Measurements from ENCODE around the gene FCGBP. TPM values are rescaled to one million over a fixed set of nuclear protein-coding genes. Genes with fewer than 3 reads are reported as not detected.
A peak's percentile ranks its signal among the peaks of the same experiment; 100 is the strongest.
"Not testable (repeated sequence)": the region's sequence is repeated elsewhere in the genome, so short reads cannot be mapped to it uniquely, and the experiment has no call there.

Gene FCGBP
- polyA plus RNA-seq, 2 of the 4 experiments (the other 2 are of a cell fraction): 0.74 to 1.4 TPM

DNA sequence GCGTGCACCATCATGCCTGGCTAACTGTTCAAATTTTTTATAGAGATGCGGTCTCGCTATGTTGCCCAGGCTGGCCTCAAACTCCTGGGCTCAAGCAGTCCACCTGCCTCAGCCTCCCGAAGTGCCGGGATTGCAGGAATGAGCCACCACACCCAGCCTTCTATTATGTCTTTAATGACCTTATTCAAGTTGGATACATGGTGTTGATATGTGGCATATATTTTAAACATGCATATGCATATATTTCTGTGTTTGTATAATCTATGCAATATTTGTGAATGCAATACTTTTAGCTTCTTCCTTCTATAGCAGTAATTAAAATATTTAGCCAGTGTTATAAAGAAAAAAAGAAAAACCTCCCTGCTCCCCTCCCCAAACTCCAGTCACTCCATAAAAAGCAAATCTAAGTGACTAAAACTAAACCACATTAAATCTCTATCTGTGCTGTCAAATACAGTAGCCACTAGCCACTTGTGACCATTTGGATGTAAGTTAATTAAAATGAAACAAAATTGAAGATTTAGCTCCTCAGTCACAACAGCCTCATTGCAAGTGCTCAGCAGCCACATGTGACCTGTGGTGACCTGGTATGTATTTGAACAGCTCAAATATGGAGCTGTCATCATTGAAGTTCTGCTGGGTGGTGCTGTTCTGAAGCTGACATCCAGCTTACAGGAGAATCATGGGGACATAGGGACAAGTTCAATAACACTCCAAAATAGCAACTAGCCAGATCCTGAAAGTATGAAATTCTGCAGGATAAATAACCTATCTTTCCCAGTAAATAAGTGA is 27.4 kb downstream of the FCGBP start:
- ATAC-seq: no peak
- 86% methylated on average over 5 of the region's 5 CpGs for WGBS (ENCODE audit: missing lambda C conversion rate)
- FAIRE-seq: peak; percentile 96
- CTCF ChIA-PET: interaction anchor here (0.7 to 2.3 kb wide), 8 partner anchors 15 to 114 kb away, joined by 3 to 26 read pairs (median 3); partner anchors contain the start of gene PSMC4
- Histone ChIP-seq H3K4me3 (no peak overlapping the region), H3K4me2 (peak overlapping the region; percentile 18; the same call in 2 of the 3 replicates), H3K27ac (peak overlapping the region; percentile 75 to 86; a peak in 5 of 6 replicates), H3K4me1 (peaks cover 28% of the 10 kb centered on the region), H3K9me3 (peaks cover 3% of the 10 kb centered on the region; the same call in 1 of the 3 replicates)
- POLR2A ChIA-PET: interaction anchor here (0.6 to 1.5 kb wide), 2 partner anchors 63 to 73 kb away, joined by 5 to 12 read pairs; partner anchors contain the start of genes DYRK1B and PSMC4
- peak in 1 of 2 experiments; percentile 54 for DNase-seq (ENCODE audit: low read depth in 1 of 2, low spot score in 1 of 2)
- TF ChIP-seq POLR2AphosphoS2 (conservative IDR thresholded peaks at IDR 0.05; ENCODE audit: low read length): no peak
- peak; percentile 68 for TF ChIP-seq MAX (IDR thresholded peaks at IDR 0.05)

DNA sequence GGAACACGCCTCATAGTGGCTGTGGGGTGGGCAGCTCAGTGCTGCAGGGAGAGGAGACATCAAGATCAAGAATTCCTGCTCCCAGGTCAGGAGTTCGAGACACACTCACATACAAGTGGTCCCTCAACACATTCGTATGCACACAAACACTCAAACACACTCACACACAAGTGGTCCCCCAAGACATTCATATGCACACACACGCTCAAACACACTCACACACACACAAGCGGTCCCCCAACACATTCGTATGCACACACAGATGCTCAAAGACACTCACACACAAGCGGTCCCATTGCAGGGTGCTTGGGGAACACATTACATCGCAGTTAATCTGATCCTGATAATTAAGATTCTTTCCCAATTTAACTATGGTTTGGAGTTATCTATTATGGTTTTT is 28.2 kb downstream of the FCGBP start:
- Histone ChIP-seq H3K27ac (peak overlapping the region in 1 of 2 experiments; percentile 27; a peak in 1 of 6 replicates), H3K4me1 (peaks cover 28% of the 10 kb centered on the region), H3K4me3 (no peak overlapping the region), H3K9me3 (peaks cover 3% of the 10 kb centered on the region; the same call in 1 of the 3 replicates), H3K4me2 (no peak overlapping the region)
- no peak for FAIRE-seq
- CTCF ChIA-PET: interaction anchor here (0.7 to 2.3 kb wide), 3 partner anchors 55 to 66 kb away, joined by 3 to 26 read pairs (median 4); partner anchors contain the start of gene PSMC4
- ATAC-seq: no peak
- DNase-seq (ENCODE audit: low read depth in 1 of 2, low spot score in 1 of 2): no peak
- WGBS (ENCODE audit: missing lambda C conversion rate): 95% methylated on average over 8 of the region's 8 CpGs
- POLR2A ChIA-PET: interaction anchor here (1.5 kb wide), 1 partner anchor 64 kb away, joined by 12 read pairs; the partner anchor contains the start of gene PSMC4
- TF ChIP-seq FOSB (CRISPR knock-in tag; IDR thresholded peaks at IDR 0.05) (no peak), NPAS2 (CRISPR knock-in tag; IDR thresholded peaks at IDR 0.05; ENCODE audit: borderline replicate concordance) (no peak), RARB (CRISPR knock-in tag; IDR thresholded peaks at IDR 0.05) (no peak), RAD21 (conservative IDR thresholded peaks at IDR 0.05 in 1 of 2, IDR thresholded peaks at IDR 0.05 in 1 of 2) (no peak), EHMT2 (IDR thresholded peaks at IDR 0.05; ENCODE audit: low read depth) (no peak), SREBF2 (IDR thresholded peaks at IDR 0.05) (no peak), MYC (IDR thresholded peaks at IDR 0.05; ENCODE audit: borderline replicate concordance, low read length) (no peak), RCOR1 (IDR thresholded peaks at IDR 0.05; ENCODE audit: low read depth, low read length) (no peak), USF2 (IDR thresholded peaks at IDR 0.05) (no peak)

- peaks cover 15% of the 10 kb centered on the region for H3K4me1 ChIP-seq
- peak in 1 of 2 experiments; percentile 45; a peak in 3 of 6 replicates for ATAC-seq
- DNase-seq (ENCODE audit: low read depth in 1 of 2, low spot score in 1 of 2); H3K9me3 ChIP-seq; CTCF ChIA-PET; POLR2A ChIA-PET; H3K4me3 ChIP-seq; H3K27ac ChIP-seq: not testable (repeated sequence)
- 10% methylated on average over 4 of the region's 8 CpGs for WGBS (ENCODE audit: missing lambda C conversion rate)
- H3K4me2 ChIP-seq: peak overlapping the region; percentile 63; the same call in 2 of the 3 replicates
- FAIRE-seq: peak; percentile 91
Observed at GRCh38 chr19:39903486-39904091, 30.8 kb downstream of the FCGBP start.

GRCh38 chr19:39902326-39902725 is 32.1 kb downstream of the FCGBP start:
- WGBS (ENCODE audit: missing lambda C conversion rate): 87% methylated on average over 11 of the region's 15 CpGs
- FAIRE-seq; DNase-seq (ENCODE audit: low read depth in 1 of 2, low spot score in 1 of 2); H3K9me3 ChIP-seq; H3K27ac ChIP-seq; POLR2A ChIA-PET; H3K4me3 ChIP-seq; H3K4me1 ChIP-seq; CTCF ChIA-PET; ATAC-seq; H3K4me2 ChIP-seq: not testable (repeated sequence)

- FAIRE-seq; ATAC-seq; DNase-seq (ENCODE audit: low read depth in 1 of 2, low spot score in 1 of 2); H3K4me2 ChIP-seq; H3K9me3 ChIP-seq; H3K4me3 ChIP-seq; H3K27ac ChIP-seq; H3K4me1 ChIP-seq; CTCF ChIA-PET; POLR2A ChIA-PET: not testable (repeated sequence)
- 96% methylated on average over 4 of the region's 7 CpGs for WGBS (ENCODE audit: missing lambda C conversion rate)
Observed at GRCh38 chr19:39901681-39902080, 32.8 kb downstream of the FCGBP start.

GRCh38 chr19:39898858-39899257 is 35.6 kb downstream of the FCGBP start:
- H3K4me1 ChIP-seq; FAIRE-seq; H3K27ac ChIP-seq; ATAC-seq; CTCF ChIA-PET; H3K4me2 ChIP-seq; H3K9me3 ChIP-seq; POLR2A ChIA-PET; H3K4me3 ChIP-seq; DNase-seq (ENCODE audit: low read depth in 1 of 2, low spot score in 1 of 2): not testable (repeated sequence)
- 55% methylated on average over 5 of the region's 6 CpGs for WGBS (ENCODE audit: missing lambda C conversion rate)

DNA sequence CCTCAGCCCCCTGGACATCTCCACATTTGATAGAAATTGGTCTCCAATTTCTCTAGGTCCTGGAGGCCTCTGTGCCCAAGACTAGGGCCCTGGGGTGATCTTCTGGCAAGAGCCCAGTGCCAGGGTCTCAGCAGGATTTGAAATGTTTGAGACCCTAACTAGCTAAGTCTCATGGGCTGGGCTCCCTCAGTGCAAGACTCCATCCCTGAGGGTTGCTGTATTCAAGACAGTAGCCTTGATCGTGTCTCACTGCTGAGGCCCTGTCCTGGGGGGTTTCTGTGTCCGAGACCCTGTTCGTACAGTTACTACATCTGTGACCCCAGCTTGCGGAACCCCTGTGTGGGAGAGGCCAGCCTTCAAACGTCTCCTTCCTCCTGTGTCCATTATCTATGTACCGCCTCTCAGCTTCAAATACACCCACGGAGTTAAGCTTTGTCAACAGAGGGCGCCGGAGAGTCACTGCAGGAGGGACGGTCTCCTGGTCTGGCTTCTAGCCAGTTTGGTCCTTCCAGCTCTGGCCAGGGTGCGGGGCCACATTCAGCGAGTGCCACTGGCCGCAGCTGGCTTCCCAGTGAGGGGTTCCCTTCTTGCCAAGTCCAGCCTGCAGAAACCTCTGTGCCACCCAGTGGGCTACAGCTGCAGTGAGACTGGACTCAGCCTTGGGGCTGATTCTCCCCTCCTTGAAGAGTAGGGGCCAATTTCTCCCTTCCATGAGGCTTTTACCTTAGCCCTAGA is 36.8 kb downstream of the FCGBP start:
- ATAC-seq: peak; percentile 47 to 82; a peak in 5 of 6 replicates
- CTCF ChIA-PET: interaction anchor here (0.6 kb wide), 1 partner anchor 73 kb away, joined by 6 read pairs; the partner anchor contains the start of gene PSMC4
- 23% methylated on average over 8 of the region's 13 CpGs for WGBS (ENCODE audit: missing lambda C conversion rate)
- H3K27ac ChIP-seq, H3K4me1 ChIP-seq, H3K4me3 ChIP-seq, FAIRE-seq, POLR2A ChIA-PET, H3K9me3 ChIP-seq, H3K4me2 ChIP-seq: not testable (repeated sequence)
- DNase-seq (ENCODE audit: low read depth in 1 of 2, low spot score in 1 of 2): peak in 1 of 2 experiments; percentile 58

DNA sequence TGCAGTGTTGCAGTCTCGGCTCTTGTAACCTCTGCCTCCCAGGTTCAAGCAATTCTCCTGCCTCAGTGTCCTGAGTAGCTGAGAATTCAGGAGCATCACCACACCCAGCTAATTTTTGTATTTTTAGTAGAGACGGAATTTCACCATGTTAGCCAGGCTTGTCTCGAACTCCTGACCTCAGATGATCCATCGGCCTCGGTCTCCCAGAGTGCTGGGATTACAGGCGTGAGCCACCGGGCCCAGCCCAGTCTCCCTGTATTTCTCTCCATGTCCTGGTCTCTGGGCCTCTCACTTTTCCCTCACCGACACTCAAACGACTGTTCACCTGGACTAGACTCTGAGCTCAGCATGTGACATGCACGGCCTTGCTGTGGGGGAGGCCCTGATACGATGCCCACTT is 39.3 kb downstream of the FCGBP start:
- H3K9me3 ChIP-seq; H3K4me3 ChIP-seq; CTCF ChIA-PET; H3K4me2 ChIP-seq; H3K4me1 ChIP-seq; POLR2A ChIA-PET; ATAC-seq; FAIRE-seq; DNase-seq (ENCODE audit: low read depth in 1 of 2, low spot score in 1 of 2); H3K27ac ChIP-seq: not testable (repeated sequence)
- no CpG with 5 or more reads among the region's 11 CpGs for WGBS (ENCODE audit: missing lambda C conversion rate)
